Esophagus squamous epithelium (tissue), 4 donors: ENCODE results near the gene ATOSB.

Source experiments
- CTCF ChIP-seq, 6 experiments: fragments of 450-650 bp in 4 of 6; fragments of 200-600 bp in 2 of 6; sonication (generic) in 2 of 6; IDR thresholded peaks; one replicate each; pipeline ENCODE4 v1.5.1; 2016 to 2019; ENCODE audit warnings: antibody characterized with exemption in 6 of 6, mild to moderate bottlenecking in 4 of 6, moderate library complexity in 4 of 6
- POLR2A ChIP-seq, 4 donors: fragments of 450-650 bp; IDR thresholded peaks; one replicate each; pipeline ENCODE4 v1.6.1; 2017; ENCODE audit warnings: antibody characterized with exemption in 4 of 4, mild to moderate bottlenecking in 4 of 4, moderate library complexity in 3 of 4

- TF ChIP-seq CTCF (IDR thresholded peaks at IDR 0.05): no peak
- TF ChIP-seq POLR2A (IDR thresholded peaks at IDR 0.05): no peak
Observed at GRCh38 chr9:35158501-35159280, 43.0 kb upstream of the ATOSB start.
